HFFc6 (cell line): ENCODE measurements around the gene HOTAIR. TPM values are rescaled to one million over a fixed set of nuclear protein-coding genes. Genes with fewer than 3 reads are reported as not detected.

Experiments
- DNase-seq: peaks from one replicate; pipeline ENCODE4 v3.0.0-alpha.2; 2018
- H3K27ac Mint-ChIP-seq: 2 replicates; pipeline ENCODE4 v1.8.0; 2020; ENCODE audit warnings: mild to moderate bottlenecking, mixed read lengths
- H3K27me3 Mint-ChIP-seq: 2 replicates; pipeline ENCODE4 v1.8.0; 2021; ENCODE audit warnings: mild to moderate bottlenecking, moderate library complexity, mixed read lengths; ENCODE audit not compliant: insufficient read depth
- H3K36me3 Mint-ChIP-seq: 2 replicates; pipeline ENCODE4 v1.8.0; 2021; ENCODE audit warnings: low read depth, mixed read lengths
- H3K4me1 Mint-ChIP-seq: 2 replicates; pipeline ENCODE4 v1.8.0; 2020; ENCODE audit warnings: low read depth, mixed read lengths
- H3K4me3 Mint-ChIP-seq: 2 replicates; pipeline ENCODE4 v1.8.0; 2020; ENCODE audit warnings: mild to moderate bottlenecking, moderate library complexity, mixed read lengths
- H3K9me3 Mint-ChIP-seq: 2 replicates; pipeline ENCODE4 v1.8.0; 2020; ENCODE audit warnings: mild to moderate bottlenecking, mixed read lengths
- total RNA-seq, 6 experiments: library from RNA; stranded (reverse); fragmentation: NEBNext Ultra II Directional; extraction: Animal tissue kit (Norgen Biotek cat#: 25700); gene quantifications; 2 replicates in 1 of 6; 3 replicates in 5 of 6; pipeline ENCODE4 v1.2.3, GENCODE V29; 2021
- TF ChIP-seq, protein P1 (sequence below): fragments of 200-600 bp; sonication (generic); IDR thresholded peaks from 2 replicates; pipeline ENCODE4 v1.5.0; 2021; ENCODE audit warnings: antibody characterized with exemption, mild to moderate bottlenecking

HOTAIR gene
- total RNA-seq, 6 experiments from 2014 or later = 0.26 to 3.7 (median 2.8) TPM; not detected in 1

- H3K27ac Mint-ChIP-seq = no peak overlapping the region
- H3K4me3 Mint-ChIP-seq = no peak overlapping the region
- DNase-seq = no peak
- peaks cover 53% of the 10 kb centered on the region for H3K27me3 Mint-ChIP-seq
- H3K9me3 Mint-ChIP-seq = no peaks in the 10 kb centered on the region
- TF ChIP-seq, protein P1, sequence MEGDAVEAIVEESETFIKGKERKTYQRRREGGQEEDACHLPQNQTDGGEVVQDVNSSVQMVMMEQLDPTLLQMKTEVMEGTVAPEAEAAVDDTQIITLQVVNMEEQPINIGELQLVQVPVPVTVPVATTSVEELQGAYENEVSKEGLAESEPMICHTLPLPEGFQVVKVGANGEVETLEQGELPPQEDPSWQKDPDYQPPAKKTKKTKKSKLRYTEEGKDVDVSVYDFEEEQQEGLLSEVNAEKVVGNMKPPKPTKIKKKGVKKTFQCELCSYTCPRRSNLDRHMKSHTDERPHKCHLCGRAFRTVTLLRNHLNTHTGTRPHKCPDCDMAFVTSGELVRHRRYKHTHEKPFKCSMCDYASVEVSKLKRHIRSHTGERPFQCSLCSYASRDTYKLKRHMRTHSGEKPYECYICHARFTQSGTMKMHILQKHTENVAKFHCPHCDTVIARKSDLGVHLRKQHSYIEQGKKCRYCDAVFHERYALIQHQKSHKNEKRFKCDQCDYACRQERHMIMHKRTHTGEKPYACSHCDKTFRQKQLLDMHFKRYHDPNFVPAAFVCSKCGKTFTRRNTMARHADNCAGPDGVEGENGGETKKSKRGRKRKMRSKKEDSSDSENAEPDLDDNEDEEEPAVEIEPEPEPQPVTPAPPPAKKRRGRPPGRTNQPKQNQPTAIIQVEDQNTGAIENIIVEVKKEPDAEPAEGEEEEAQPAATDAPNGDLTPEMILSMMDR = no peak
- no peaks in the 10 kb centered on the region for H3K36me3 Mint-ChIP-seq
- no peaks in the 10 kb centered on the region for H3K4me1 Mint-ChIP-seq
Measured at GRCh38 chr12:53978477-53979356, 4.0 kb upstream of the HOTAIR start.

GRCh38 chr12:53977596-53978445, 3.1 kb upstream of the HOTAIR start:
- no peak for DNase-seq
- peaks cover 57% of the 10 kb centered on the region for H3K27me3 Mint-ChIP-seq
- no peaks in the 10 kb centered on the region for H3K9me3 Mint-ChIP-seq
- H3K4me1 Mint-ChIP-seq = no peaks in the 10 kb centered on the region; the same call in 1 of the 2 replicates
- no peak overlapping the region for H3K4me3 Mint-ChIP-seq
- no peak overlapping the region for H3K27ac Mint-ChIP-seq
- H3K36me3 Mint-ChIP-seq = no peaks in the 10 kb centered on the region
- TF ChIP-seq, protein P1 = no peak

- Mint-ChIP-seq H3K27ac (no peak overlapping the region), H3K9me3 (no peaks in the 10 kb centered on the region), H3K36me3 (no peaks in the 10 kb centered on the region), H3K4me1 (peaks cover 5% of the 10 kb centered on the region; the same call in 1 of the 2 replicates), H3K4me3 (no peak overlapping the region), H3K27me3 (peaks cover 61% of the 10 kb centered on the region)
- no peak for DNase-seq
- TF ChIP-seq, protein P1 = no peak
Measured at GRCh38 chr12:53976823-53977595, 2.3 kb upstream of the HOTAIR start.

GRCh38 chr12:53976172-53976822, 1.5 kb upstream of the HOTAIR start:
- peaks cover 62% of the 10 kb centered on the region for H3K27me3 Mint-ChIP-seq
- H3K27ac Mint-ChIP-seq = no peak overlapping the region

More at GRCh38 chr12:53976172-53976822, 1.5 kb upstream of the HOTAIR start:
- H3K4me1 Mint-ChIP-seq = peaks cover 5% of the 10 kb centered on the region; the same call in 1 of the 2 replicates
- TF ChIP-seq, protein P1 = no peak
- DNase-seq = no peak
- no peaks in the 10 kb centered on the region for H3K9me3 Mint-ChIP-seq
- no peak overlapping the region for H3K4me3 Mint-ChIP-seq
- no peaks in the 10 kb centered on the region for H3K36me3 Mint-ChIP-seq
